Measurements from ENCODE around the gene HIC1. TPM values are rescaled to one million over a fixed set of nuclear protein-coding genes. Genes with fewer than 3 reads are reported as not detected.
A peak's percentile ranks its signal among the peaks of the same experiment; 100 is the strongest.
"Not testable (repeated sequence)": the region's sequence is repeated elsewhere in the genome, so short reads cannot be mapped to it uniquely, and the experiment has no call there.

The HIC1 gene
- polyA plus RNA-seq, 1 donor (not counting 4 experiments of a cell fraction or from before 2014, with no cell fraction given): 0.64 TPM

GRCh38 chr17:2012499-2012898, 42.4 kb upstream of the HIC1 start:
- Histone ChIP-seq H3K4me3 (ENCODE audit: control insufficient read depth in 2 of 3, extremely low read depth in 1 of 3, insufficient read depth in 2 of 3, low read depth in 1 of 3, low read length in 3 of 3) (no peak overlapping the region), H3K79me2 (ENCODE audit: control insufficient read depth, insufficient read depth, low read length) (no peaks in the 10 kb centered on the region), H3K9me3 (ENCODE audit: control insufficient read depth, low read depth, low read length) (no peaks in the 10 kb centered on the region), H3K4me1 (ENCODE audit: control insufficient read depth, extremely low read depth, insufficient read depth, low read length) (peaks cover 25% of the 10 kb centered on the region), H3K27ac (ENCODE audit: control insufficient read depth, insufficient read depth, low read length) (peak overlapping the region; percentile 34), H3K27me3 (ENCODE audit: control insufficient read depth, extremely low read depth, insufficient read depth, low read length) (no peaks in the 10 kb centered on the region), H4K20me1 (ENCODE audit: control insufficient read depth, extremely low read depth, insufficient read depth, low read length) (no peaks in the 10 kb centered on the region), H3K9me1 (ENCODE audit: control insufficient read depth, extremely low read depth, insufficient read depth, low read length) (no peaks in the 10 kb centered on the region), H3K9ac (ENCODE audit: control insufficient read depth, extremely low read depth, insufficient read depth, low read length) (no peak overlapping the region), H2AFZ (ENCODE audit: control insufficient read depth, low read length) (no peak overlapping the region), H3K36me3 (ENCODE audit: control insufficient read depth in 2 of 2, extremely low read depth in 1 of 2, insufficient read depth in 2 of 2, low read length in 2 of 2) (peaks cover 0 to 5% of the 10 kb centered on the region in 2 experiments), H3K4me2 (ENCODE audit: control insufficient read depth, extremely low read depth, insufficient read depth, low read depth, low read length) (peak overlapping the region; percentile 83)
- DNase-seq (ENCODE audit: low read depth, low spot score) (no peak), FAIRE-seq (no peak)
- TF ChIP-seq EZH2 (IDR thresholded peaks at IDR 0.05; ENCODE audit: low read length) (no peak), CTCF (optimal IDR thresholded peaks at IDR 0.05 in 1 of 3, IDR thresholded peaks at IDR 0.05 in 1 of 3, conservative IDR thresholded peaks at IDR 0.05 in 1 of 3; ENCODE audit: extremely low read depth in 1 of 3, insufficient read depth in 2 of 3, low read length in 3 of 3) (no peak)
- dilution Hi-C loops (cut with MboI; ENCODE audit: extremely low pct_ligation_motif_present, low sequenced_read_pairs): no loop called here

- H3K79me2 ChIP-seq (ENCODE audit: control insufficient read depth, insufficient read depth, low read length); H3K4me2 ChIP-seq (ENCODE audit: control insufficient read depth, extremely low read depth, insufficient read depth, low read depth, low read length); H3K27ac ChIP-seq (ENCODE audit: control insufficient read depth, insufficient read depth, low read length): not testable (repeated sequence)
Measured at GRCh38 chr17:2013220-2013993, 41.5 kb upstream of the HIC1 start.

GRCh38 chr17:2013994-2014317, 40.9 kb upstream of the HIC1 start:
- H3K9me1 ChIP-seq (ENCODE audit: control insufficient read depth, extremely low read depth, insufficient read depth, low read length): no peaks in the 10 kb centered on the region
- peaks cover 22% of the 10 kb centered on the region for H3K4me1 ChIP-seq (ENCODE audit: control insufficient read depth, extremely low read depth, insufficient read depth, low read length)
- no peak for TF ChIP-seq CTCF (optimal IDR thresholded peaks at IDR 0.05 in 1 of 3, IDR thresholded peaks at IDR 0.05 in 1 of 3, conservative IDR thresholded peaks at IDR 0.05 in 1 of 3; ENCODE audit: extremely low read depth in 1 of 3, insufficient read depth in 2 of 3, low read length in 3 of 3)
- TF ChIP-seq EZH2 (IDR thresholded peaks at IDR 0.05; ENCODE audit: low read length): no peak
- no peaks in the 10 kb centered on the region for H3K9me3 ChIP-seq (ENCODE audit: control insufficient read depth, low read depth, low read length)
- no peaks in the 10 kb centered on the region for H3K79me2 ChIP-seq (ENCODE audit: control insufficient read depth, insufficient read depth, low read length)
- dilution Hi-C loops (cut with MboI; ENCODE audit: extremely low pct_ligation_motif_present, low sequenced_read_pairs): no loop called here
- no peaks in the 10 kb centered on the region for H4K20me1 ChIP-seq (ENCODE audit: control insufficient read depth, extremely low read depth, insufficient read depth, low read length)
- no peak overlapping the region for H3K9ac ChIP-seq (ENCODE audit: control insufficient read depth, extremely low read depth, insufficient read depth, low read length)
- H2AFZ ChIP-seq (ENCODE audit: control insufficient read depth, low read length): no peak overlapping the region
- FAIRE-seq: no peak
- H3K4me3 ChIP-seq (ENCODE audit: control insufficient read depth in 2 of 3, extremely low read depth in 1 of 3, insufficient read depth in 2 of 3, low read depth in 1 of 3, low read length in 3 of 3): no peak overlapping the region
- H3K27ac ChIP-seq (ENCODE audit: control insufficient read depth, insufficient read depth, low read length): no peak overlapping the region
- H3K27me3 ChIP-seq (ENCODE audit: control insufficient read depth, extremely low read depth, insufficient read depth, low read length): no peaks in the 10 kb centered on the region
- DNase-seq (ENCODE audit: low read depth, low spot score): no peak
- H3K36me3 ChIP-seq (ENCODE audit: control insufficient read depth in 2 of 2, extremely low read depth in 1 of 2, insufficient read depth in 2 of 2, low read length in 2 of 2): peaks cover 0 to 5% of the 10 kb centered on the region in 2 experiments
- no peak overlapping the region for H3K4me2 ChIP-seq (ENCODE audit: control insufficient read depth, extremely low read depth, insufficient read depth, low read depth, low read length)

More at GRCh38 chr17:2013220-2013993, 41.5 kb upstream of the HIC1 start:
- peaks cover 25% of the 10 kb centered on the region for H3K4me1 ChIP-seq (ENCODE audit: control insufficient read depth, extremely low read depth, insufficient read depth, low read length)
- dilution Hi-C loops (cut with MboI; ENCODE audit: extremely low pct_ligation_motif_present, low sequenced_read_pairs); FAIRE-seq; DNase-seq (ENCODE audit: low read depth, low spot score); H4K20me1 ChIP-seq (ENCODE audit: control insufficient read depth, extremely low read depth, insufficient read depth, low read length); H3K27me3 ChIP-seq (ENCODE audit: control insufficient read depth, extremely low read depth, insufficient read depth, low read length); H3K36me3 ChIP-seq (ENCODE audit: control insufficient read depth in 2 of 2, extremely low read depth in 1 of 2, insufficient read depth in 2 of 2, low read length in 2 of 2); H3K4me3 ChIP-seq (ENCODE audit: control insufficient read depth in 2 of 3, extremely low read depth in 1 of 3, insufficient read depth in 2 of 3, low read depth in 1 of 3, low read length in 3 of 3); H3K9ac ChIP-seq (ENCODE audit: control insufficient read depth, extremely low read depth, insufficient read depth, low read length); H3K9me1 ChIP-seq (ENCODE audit: control insufficient read depth, extremely low read depth, insufficient read depth, low read length); H3K9me3 ChIP-seq (ENCODE audit: control insufficient read depth, low read depth, low read length); H2AFZ ChIP-seq (ENCODE audit: control insufficient read depth, low read length): not testable (repeated sequence)
